ENCODE results near the gene PHPT1. TPM values are rescaled to one million over a fixed set of nuclear protein-coding genes. Genes with fewer than 3 reads are reported as not detected.

Gene PHPT1
- total and polyA plus RNA-seq, 2 of the 13 experiments (the other 11 are each of a cell fraction or from before 2014, with no cell fraction given): 189 to 192 TPM

DNA sequence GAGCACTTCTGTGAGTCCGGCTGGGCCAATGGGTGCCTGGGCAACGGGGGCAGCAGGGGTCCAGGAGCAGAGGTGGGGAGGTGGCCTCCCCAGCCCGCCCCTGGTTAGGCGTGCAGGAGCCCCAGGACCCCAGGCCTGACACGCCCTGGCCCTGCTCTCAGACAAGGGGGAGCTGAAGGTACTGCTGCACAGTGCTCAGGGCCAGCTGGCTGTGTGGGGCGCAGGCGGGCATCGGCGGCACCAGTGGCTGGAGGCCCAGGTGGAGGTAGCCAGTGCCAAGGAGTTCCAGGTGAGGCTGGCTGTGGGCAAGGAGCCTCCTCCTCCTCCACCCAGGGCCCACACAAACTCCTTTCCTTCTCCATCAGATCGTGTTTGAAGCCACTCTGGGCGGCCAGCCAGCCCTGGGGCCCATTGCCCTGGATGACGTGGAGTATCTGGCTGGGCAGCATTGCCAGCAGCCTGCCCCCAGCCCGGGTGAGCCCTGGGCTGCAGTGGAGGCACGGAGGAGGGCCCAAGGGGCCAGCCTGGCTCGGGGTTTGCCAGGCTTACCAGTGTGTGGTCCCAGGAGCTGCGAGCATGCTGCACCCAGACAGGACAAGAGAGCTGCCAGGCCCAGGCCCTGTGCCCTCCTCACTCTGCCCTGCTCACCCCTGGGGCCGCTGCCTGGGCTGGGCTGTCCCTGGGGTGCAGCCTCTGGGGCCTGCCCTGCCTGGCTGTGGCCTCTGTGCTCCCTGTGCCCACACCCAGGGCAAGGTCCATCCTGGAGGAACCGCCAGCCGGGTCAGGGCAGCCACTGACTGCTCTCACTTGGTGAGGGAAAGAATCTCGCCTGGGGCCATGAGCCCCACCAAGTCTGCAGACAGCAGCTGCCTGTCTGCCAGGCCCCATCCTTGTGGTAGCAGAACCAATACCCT is 9.9 kb downstream of the PHPT1 start (continued):
- TF ChIP-seq AGO1 (IDR thresholded peaks at IDR 0.05; ENCODE audit: low read depth, low read length, poor library complexity, severe bottlenecking) (peak; percentile 64), RELA (CRISPR knock-in tag; IDR thresholded peaks at IDR 0.05) (no peak), ZNF616 (CRISPR knock-in tag; IDR thresholded peaks at IDR 0.05; ENCODE audit: low read depth) (no peak), ZNF468 (CRISPR knock-in tag; IDR thresholded peaks at IDR 0.05) (no peak), ZNF790 (CRISPR knock-in tag; IDR thresholded peaks at IDR 0.05; ENCODE audit: borderline replicate concordance) (no peak), MED13 (CRISPR knock-in tag; IDR thresholded peaks at IDR 0.05) (no peak), PAF1 (CRISPR knock-in tag; IDR thresholded peaks at IDR 0.05) (no peak), MXI1 (IDR thresholded peaks at IDR 0.05; ENCODE audit: borderline replicate concordance, low read depth, low read length) (0 out of 3 replicates have a peak, but pooled peaks have one; percentile 15), GPN1 (CRISPR knock-in tag; IDR thresholded peaks at IDR 0.05; ENCODE audit: borderline replicate concordance) (no peak), ZNF749 (CRISPR knock-in tag; IDR thresholded peaks at IDR 0.05; ENCODE audit: borderline replicate concordance) (no peak), ZNF432 (CRISPR knock-in tag; IDR thresholded peaks at IDR 0.05; ENCODE audit: borderline replicate concordance) (no peak), ZNF382 (CRISPR knock-in tag; IDR thresholded peaks at IDR 0.05; ENCODE audit: borderline replicate concordance) (no peak), RFXANK (CRISPR knock-in tag; IDR thresholded peaks at IDR 0.05) (no peak), ZNF460 (CRISPR knock-in tag; IDR thresholded peaks at IDR 0.05; ENCODE audit: borderline replicate concordance) (no peak), SP1 (IDR thresholded peaks at IDR 0.05) (no peak), SP1 (CRISPR knock-in tag; IDR thresholded peaks at IDR 0.05) (no peak), TAF1 (CRISPR knock-in tag; IDR thresholded peaks at IDR 0.05) (no peak), EEA1 (CRISPR knock-in tag; IDR thresholded peaks at IDR 0.05; ENCODE audit: borderline replicate concordance) (no peak)
- TF ChIP-seq, protein P1, sequence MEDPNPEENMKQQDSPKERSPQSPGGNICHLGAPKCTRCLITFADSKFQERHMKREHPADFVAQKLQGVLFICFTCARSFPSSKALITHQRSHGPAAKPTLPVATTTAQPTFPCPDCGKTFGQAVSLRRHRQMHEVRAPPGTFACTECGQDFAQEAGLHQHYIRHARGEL (CRISPR knock-in tag; IDR thresholded peaks at IDR 0.05): no peak
- TF ChIP-seq, protein P2, sequence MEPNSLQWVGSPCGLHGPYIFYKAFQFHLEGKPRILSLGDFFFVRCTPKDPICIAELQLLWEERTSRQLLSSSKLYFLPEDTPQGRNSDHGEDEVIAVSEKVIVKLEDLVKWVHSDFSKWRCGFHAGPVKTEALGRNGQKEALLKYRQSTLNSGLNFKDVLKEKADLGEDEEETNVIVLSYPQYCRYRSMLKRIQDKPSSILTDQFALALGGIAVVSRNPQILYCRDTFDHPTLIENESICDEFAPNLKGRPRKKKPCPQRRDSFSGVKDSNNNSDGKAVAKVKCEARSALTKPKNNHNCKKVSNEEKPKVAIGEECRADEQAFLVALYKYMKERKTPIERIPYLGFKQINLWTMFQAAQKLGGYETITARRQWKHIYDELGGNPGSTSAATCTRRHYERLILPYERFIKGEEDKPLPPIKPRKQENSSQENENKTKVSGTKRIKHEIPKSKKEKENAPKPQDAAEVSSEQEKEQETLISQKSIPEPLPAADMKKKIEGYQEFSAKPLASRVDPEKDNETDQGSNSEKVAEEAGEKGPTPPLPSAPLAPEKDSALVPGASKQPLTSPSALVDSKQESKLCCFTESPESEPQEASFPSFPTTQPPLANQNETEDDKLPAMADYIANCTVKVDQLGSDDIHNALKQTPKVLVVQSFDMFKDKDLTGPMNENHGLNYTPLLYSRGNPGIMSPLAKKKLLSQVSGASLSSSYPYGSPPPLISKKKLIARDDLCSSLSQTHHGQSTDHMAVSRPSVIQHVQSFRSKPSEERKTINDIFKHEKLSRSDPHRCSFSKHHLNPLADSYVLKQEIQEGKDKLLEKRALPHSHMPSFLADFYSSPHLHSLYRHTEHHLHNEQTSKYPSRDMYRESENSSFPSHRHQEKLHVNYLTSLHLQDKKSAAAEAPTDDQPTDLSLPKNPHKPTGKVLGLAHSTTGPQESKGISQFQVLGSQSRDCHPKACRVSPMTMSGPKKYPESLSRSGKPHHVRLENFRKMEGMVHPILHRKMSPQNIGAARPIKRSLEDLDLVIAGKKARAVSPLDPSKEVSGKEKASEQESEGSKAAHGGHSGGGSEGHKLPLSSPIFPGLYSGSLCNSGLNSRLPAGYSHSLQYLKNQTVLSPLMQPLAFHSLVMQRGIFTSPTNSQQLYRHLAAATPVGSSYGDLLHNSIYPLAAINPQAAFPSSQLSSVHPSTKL (CRISPR knock-in tag; IDR thresholded peaks at IDR 0.05): no peak
- TF ChIP-seq, protein P3, sequence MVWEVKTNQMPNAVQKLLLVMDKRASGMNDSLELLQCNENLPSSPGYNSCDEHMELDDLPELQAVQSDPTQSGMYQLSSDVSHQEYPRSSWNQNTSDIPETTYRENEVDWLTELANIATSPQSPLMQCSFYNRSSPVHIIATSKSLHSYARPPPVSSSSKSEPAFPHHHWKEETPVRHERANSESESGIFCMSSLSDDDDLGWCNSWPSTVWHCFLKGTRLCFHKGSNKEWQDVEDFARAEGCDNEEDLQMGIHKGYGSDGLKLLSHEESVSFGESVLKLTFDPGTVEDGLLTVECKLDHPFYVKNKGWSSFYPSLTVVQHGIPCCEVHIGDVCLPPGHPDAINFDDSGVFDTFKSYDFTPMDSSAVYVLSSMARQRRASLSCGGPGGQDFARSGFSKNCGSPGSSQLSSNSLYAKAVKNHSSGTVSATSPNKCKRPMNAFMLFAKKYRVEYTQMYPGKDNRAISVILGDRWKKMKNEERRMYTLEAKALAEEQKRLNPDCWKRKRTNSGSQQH (CRISPR knock-in tag; IDR thresholded peaks at IDR 0.05; ENCODE audit: low read depth): no peak
- TF ChIP-seq, protein P4, sequence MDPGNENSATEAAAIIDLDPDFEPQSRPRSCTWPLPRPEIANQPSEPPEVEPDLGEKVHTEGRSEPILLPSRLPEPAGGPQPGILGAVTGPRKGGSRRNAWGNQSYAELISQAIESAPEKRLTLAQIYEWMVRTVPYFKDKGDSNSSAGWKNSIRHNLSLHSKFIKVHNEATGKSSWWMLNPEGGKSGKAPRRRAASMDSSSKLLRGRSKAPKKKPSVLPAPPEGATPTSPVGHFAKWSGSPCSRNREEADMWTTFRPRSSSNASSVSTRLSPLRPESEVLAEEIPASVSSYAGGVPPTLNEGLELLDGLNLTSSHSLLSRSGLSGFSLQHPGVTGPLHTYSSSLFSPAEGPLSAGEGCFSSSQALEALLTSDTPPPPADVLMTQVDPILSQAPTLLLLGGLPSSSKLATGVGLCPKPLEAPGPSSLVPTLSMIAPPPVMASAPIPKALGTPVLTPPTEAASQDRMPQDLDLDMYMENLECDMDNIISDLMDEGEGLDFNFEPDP (CRISPR knock-in tag; conservative IDR thresholded peaks at IDR 0.05): 0 out of 2 replicates have a peak, but pooled peaks have one; percentile 41

Data from HepG2 (cell line).